ENCODE results near the gene GRIFIN.

GRIFIN gene

GRCh38 chr7:2498708-2499107, 22.5 kb upstream of the GRIFIN start:
- DNase-seq (ENCODE audit: low read depth, low spot score), result no peak

GRCh38 chr7:2497500-2498336, 21.5 kb upstream of the GRIFIN start:
- DNase-seq (ENCODE audit: low read depth, low spot score), result no peak

- no peak for DNase-seq (ENCODE audit: low read depth, low spot score)
These were observed 20.9 kb upstream of the GRIFIN start for GRCh38 chr7:2497065-2497464.

- DNase-seq (ENCODE audit: low read depth, low spot score), result no peak
These were observed 20.2 kb upstream of the GRIFIN start for GRCh38 chr7:2496375-2496774.

GRCh38 chr7:2495418-2496299, 19.5 kb upstream of the GRIFIN start:
- no peak for DNase-seq (ENCODE audit: low read depth, low spot score)

- no peak for DNase-seq (ENCODE audit: low read depth, low spot score)
These were observed 18.3 kb upstream of the GRIFIN start for GRCh38 chr7:2494191-2495130.

- DNase-seq (ENCODE audit: low read depth, low spot score), result no peak
These were observed 17.3 kb upstream of the GRIFIN start for GRCh38 chr7:2493205-2494164.

- no peak for DNase-seq (ENCODE audit: low read depth, low spot score)
These were observed 15.8 kb upstream of the GRIFIN start for GRCh38 chr7:2492038-2492437.

- no peak for DNase-seq (ENCODE audit: low read depth, low spot score)
These were observed 14.0 kb upstream of the GRIFIN start for GRCh38 chr7:2490181-2490651.

- DNase-seq (ENCODE audit: low read depth, low spot score), result no peak
These were observed 12.5 kb upstream of the GRIFIN start for GRCh38 chr7:2488681-2489080.

- DNase-seq (ENCODE audit: low read depth, low spot score), result no peak
These were observed 12.1 kb upstream of the GRIFIN start for GRCh38 chr7:2488272-2488645.

GRCh38 chr7:2487586-2488271, 11.5 kb upstream of the GRIFIN start:
- no peak for DNase-seq (ENCODE audit: low read depth, low spot score)

- no peak for DNase-seq (ENCODE audit: low read depth, low spot score)
These were observed 8.7 kb upstream of the GRIFIN start for GRCh38 chr7:2484868-2485267.

GRCh38 chr7:2483494-2483893, 7.3 kb upstream of the GRIFIN start:
- DNase-seq (ENCODE audit: low read depth, low spot score), result no peak

GRCh38 chr7:2482725-2483451, 6.7 kb upstream of the GRIFIN start:
- no peak for DNase-seq (ENCODE audit: low read depth, low spot score)

- DNase-seq (ENCODE audit: low read depth, low spot score), result no peak
These were observed 5.0 kb upstream of the GRIFIN start for GRCh38 chr7:2481195-2481594.

GRCh38 chr7:2480070-2480408, 3.8 kb upstream of the GRIFIN start:
- DNase-seq (ENCODE audit: low read depth, low spot score), result no peak

- DNase-seq (ENCODE audit: low read depth, low spot score), result no peak
These were observed 3.3 kb upstream of the GRIFIN start for GRCh38 chr7:2479276-2480069.
